ENCODE measurements around the gene NDUFB5. TPM values are rescaled to one million over a fixed set of nuclear protein-coding genes. Genes with fewer than 3 reads are reported as not detected.
A peak's percentile ranks its signal among the peaks of the same experiment; 100 is the strongest.

NDUFB5 gene
- polyA plus RNA-seq, 1 experiment = 12.5 TPM

GRCh38 chr3:179608931-179609720, 4.5 kb downstream of the NDUFB5 start:
- Histone ChIP-seq H3K4me3 (ENCODE audit: low read depth, low read length) (no peak overlapping the region), H3K36me3 (ENCODE audit: control insufficient read depth, insufficient read depth, low read length) (no peaks in the 10 kb centered on the region), H3K27me3 (ENCODE audit: control insufficient read depth, insufficient read depth, low read length) (no peaks in the 10 kb centered on the region)
- no peak for TF ChIP-seq CTCF (IDR thresholded peaks at IDR 0.05; ENCODE audit: insufficient read depth, low read depth, low read length)
- no peak for DNase-seq (ENCODE audit: low read depth)
- ChIA-PET CTCF (no interaction called here), POLR2A (no interaction called here)

DNA sequence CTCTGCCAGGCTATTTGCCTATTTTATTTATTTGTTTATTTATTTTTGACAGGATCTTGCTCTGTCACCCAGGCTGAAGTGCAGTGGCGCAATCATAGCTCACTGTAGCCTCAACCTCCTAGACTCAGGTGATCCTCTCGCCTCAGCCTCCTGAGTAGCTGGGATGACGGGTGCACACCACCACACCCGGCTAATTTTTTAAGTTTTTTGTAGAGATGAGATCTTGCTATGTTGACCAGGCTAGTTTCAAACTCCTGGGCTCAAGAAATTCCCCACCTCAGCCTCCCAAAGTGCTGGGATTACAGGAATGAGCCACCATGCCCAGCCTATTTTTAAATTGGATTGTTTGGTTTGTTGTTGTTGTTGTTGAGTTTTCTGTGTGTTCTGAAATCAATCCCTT, 5.5 kb downstream of the NDUFB5 start:
- Histone ChIP-seq H3K4me3 (ENCODE audit: low read depth, low read length) (no peak overlapping the region), H3K27me3 (ENCODE audit: control insufficient read depth, insufficient read depth, low read length) (no peaks in the 10 kb centered on the region), H3K36me3 (ENCODE audit: control insufficient read depth, insufficient read depth, low read length) (no peaks in the 10 kb centered on the region)
- ChIA-PET CTCF (no interaction called here), POLR2A (no interaction called here)
- DNase-seq (ENCODE audit: low read depth) = no peak
- TF ChIP-seq CTCF (IDR thresholded peaks at IDR 0.05; ENCODE audit: insufficient read depth, low read depth, low read length) = no peak

DNA sequence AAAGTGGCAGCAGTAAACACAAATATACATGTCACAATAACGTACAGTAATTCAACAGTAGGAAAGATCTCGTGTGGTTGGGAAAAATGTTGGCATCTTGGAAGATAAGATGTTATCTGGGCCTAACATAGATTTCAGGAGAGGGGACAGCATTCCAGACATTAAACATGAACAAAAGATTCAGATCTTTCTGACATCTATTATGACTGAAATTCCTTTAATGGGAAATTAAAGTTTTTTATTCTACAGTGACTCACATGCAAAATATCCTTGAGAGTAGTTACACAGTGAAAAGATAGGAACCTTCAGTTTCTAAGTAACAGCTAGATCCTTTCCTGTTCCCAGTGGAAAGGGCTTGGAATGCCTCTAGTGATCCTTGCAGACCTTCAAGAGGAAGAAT, 9.2 kb downstream of the NDUFB5 start:
- H3K36me3 ChIP-seq (ENCODE audit: control insufficient read depth, insufficient read depth, low read length) = no peaks in the 10 kb centered on the region; the same call in 1 of the 2 replicates
- 0 out of 2 replicates have a peak, but pooled peaks have one; percentile 3 for TF ChIP-seq CTCF (IDR thresholded peaks at IDR 0.05; ENCODE audit: insufficient read depth, low read depth, low read length)
- ChIA-PET POLR2A (interaction anchor here (0.6 kb wide), 1 partner anchor 25 kb away, joined by 6 read pairs; no protein-coding TSS in a partner anchor), CTCF (interaction anchor here (1.8 kb wide), 1 partner anchor 36 kb away, joined by 4 read pairs; no protein-coding TSS in a partner anchor)
- no peaks in the 10 kb centered on the region for H3K27me3 ChIP-seq (ENCODE audit: control insufficient read depth, insufficient read depth, low read length)
- no peak overlapping the region for H3K4me3 ChIP-seq (ENCODE audit: low read depth, low read length)
- peak; percentile 22 for DNase-seq (ENCODE audit: low read depth)

GRCh38 chr3:179615458-179616173, 11.0 kb downstream of the NDUFB5 start:
- no peak for TF ChIP-seq CTCF (IDR thresholded peaks at IDR 0.05; ENCODE audit: insufficient read depth, low read depth, low read length)
- H3K4me3 ChIP-seq (ENCODE audit: low read depth, low read length) = no peak overlapping the region
- no peaks in the 10 kb centered on the region; the same call in 1 of the 2 replicates for H3K36me3 ChIP-seq (ENCODE audit: control insufficient read depth, insufficient read depth, low read length)
- DNase-seq (ENCODE audit: low read depth) = no peak
- ChIA-PET POLR2A (no interaction called here), CTCF (no interaction called here)
- H3K27me3 ChIP-seq (ENCODE audit: control insufficient read depth, insufficient read depth, low read length) = no peaks in the 10 kb centered on the region

DNA sequence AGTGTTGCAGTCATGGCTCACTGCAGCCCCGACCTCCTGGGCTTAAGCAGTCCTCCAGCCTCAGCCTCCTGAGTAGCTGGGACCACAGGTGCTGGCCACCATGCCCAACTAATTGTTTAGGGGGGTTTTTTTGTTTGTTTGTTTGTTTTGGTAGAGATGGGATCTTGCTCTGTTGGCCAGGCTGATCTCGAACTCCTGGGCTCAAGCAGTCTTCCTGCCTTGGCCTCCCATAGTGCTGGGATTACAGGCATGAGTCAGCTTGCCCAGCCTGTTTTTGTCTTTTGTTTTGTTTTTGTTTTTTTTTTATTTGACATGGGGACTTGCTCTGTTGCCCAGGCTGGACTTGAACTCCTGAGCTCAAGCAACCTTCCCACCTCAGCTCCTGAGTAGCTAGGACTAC, 17.4 kb downstream of the NDUFB5 start:
- no peak overlapping the region for H3K4me3 ChIP-seq (ENCODE audit: low read depth, low read length)
- ChIA-PET CTCF (no interaction called here), POLR2A (no interaction called here)
- no peaks in the 10 kb centered on the region for H3K27me3 ChIP-seq (ENCODE audit: control insufficient read depth, insufficient read depth, low read length)
- peaks cover 2% of the 10 kb centered on the region for H3K36me3 ChIP-seq (ENCODE audit: control insufficient read depth, insufficient read depth, low read length)
- DNase-seq (ENCODE audit: low read depth) = no peak
- TF ChIP-seq CTCF (IDR thresholded peaks at IDR 0.05; ENCODE audit: insufficient read depth, low read depth, low read length) = no peak
